Gastrocnemius medialis (tissue), 4 donors: ENCODE measurements around the gene PLA2G4D. TPM values are rescaled to one million over a fixed set of nuclear protein-coding genes. Genes with fewer than 3 reads are reported as not detected.

Experiments
- ATAC-seq, 2 donors: fragments of 150-250 bp; one replicate each; pipeline ENCODE4 v1.9.1; 2016
- DNase-seq, 2 donors: peaks; one replicate each; pipeline ENCODE4 v3.0.0-alpha.2; 2019
- H3K27ac ChIP-seq, 4 donors: fragments of 200-600 bp; sonication (generic); 1 replicate in 1 of 4; 2 replicates in 3 of 4; pipeline ENCODE4 v1.5.1; 2016 to 2018; ENCODE audit warnings: mild to moderate bottlenecking in 2 of 4, moderate library complexity in 1 of 4
- H3K27me3 ChIP-seq, 3 donors: fragments of 200-600 bp; sonication (generic) in 2 of 3; 1 replicate in 1 of 3; 2 replicates in 2 of 3; pipeline versions ENCODE4 v1.5.1 to v1.6.0; 2016 to 2019; ENCODE audit warnings: mild to moderate bottlenecking in 1 of 3, moderate library complexity in 1 of 3
- H3K36me3 ChIP-seq, 2 donors: fragments of 200-600 bp; sonication (generic) in 1 of 2; one replicate each; pipeline ENCODE4 v1.5.1; 2017 to 2018
- H3K4me1 ChIP-seq, 2 donors: fragments of 200-600 bp; sonication (generic) in 1 of 2; one replicate each; pipeline ENCODE4 v1.5.1; 2016 to 2017; ENCODE audit warnings: mild to moderate bottlenecking in 2 of 2
- H3K4me3 ChIP-seq, 4 donors: fragments of 200-600 bp; sonication (generic) in 3 of 4; 1 replicate in 1 of 4; 2 replicates in 3 of 4; pipeline ENCODE4 v1.5.1; 2016 to 2019; ENCODE audit warnings: mild to moderate bottlenecking in 2 of 4
- H3K9me3 ChIP-seq, 3 donors: fragments of 200-600 bp; sonication (generic) in 2 of 3; 1 replicate in 1 of 3; 2 replicates in 2 of 3; pipeline ENCODE4 v1.5.1; 2016 to 2019
- POLR2A ChIP-seq, 2 donors: fragments of 450-650 bp; IDR thresholded peaks; one replicate each; pipeline ENCODE4 v1.6.1; 2017; ENCODE audit warnings: antibody characterized with exemption in 2 of 2, mild to moderate bottlenecking in 2 of 2, moderate library complexity in 2 of 2
- in situ Hi-C, 4 donors: fragments of 200-750 bp; cut with MboI; loops; one replicate each; pipeline versions ENCODE4 v1.15.0 to v1.8.0; 2017; ENCODE audit warnings: low sequenced_read_pairs in 4 of 4
- intact Hi-C: fragments of 100-400 bp; cut with DNase I; formaldehyde crosslinking; loops from one replicate; pipeline ENCODE4 v1.15.1; 2023; ENCODE audit warnings: low total_unique reads
- total RNA-seq, 4 donors: library from RNA; depleted of rRNA; stranded (reverse); fragments of >200 nt; gene quantifications; one replicate each; pipeline versions ENCODE4 v1.1.0 to v1.2.3, GENCODE V29; 2016
- TF ChIP-seq, protein P1 (sequence below), 5 experiments: fragments of 450-650 bp in 3 of 5; fragments of 200-600 bp in 2 of 5; sonication (generic) in 2 of 5; IDR thresholded peaks in 4 of 5; conservative IDR thresholded peaks in 1 of 5; 1 replicate in 4 of 5; 2 replicates in 1 of 5; pipeline ENCODE4 v1.5.1; 2016 to 2019; ENCODE audit warnings: antibody characterized with exemption in 5 of 5, mild to moderate bottlenecking in 3 of 5, moderate library complexity in 3 of 5

Gene PLA2G4D
- total RNA-seq, 4 donors from 2014 or later: 0.10 TPM; not detected in 3

DNA sequence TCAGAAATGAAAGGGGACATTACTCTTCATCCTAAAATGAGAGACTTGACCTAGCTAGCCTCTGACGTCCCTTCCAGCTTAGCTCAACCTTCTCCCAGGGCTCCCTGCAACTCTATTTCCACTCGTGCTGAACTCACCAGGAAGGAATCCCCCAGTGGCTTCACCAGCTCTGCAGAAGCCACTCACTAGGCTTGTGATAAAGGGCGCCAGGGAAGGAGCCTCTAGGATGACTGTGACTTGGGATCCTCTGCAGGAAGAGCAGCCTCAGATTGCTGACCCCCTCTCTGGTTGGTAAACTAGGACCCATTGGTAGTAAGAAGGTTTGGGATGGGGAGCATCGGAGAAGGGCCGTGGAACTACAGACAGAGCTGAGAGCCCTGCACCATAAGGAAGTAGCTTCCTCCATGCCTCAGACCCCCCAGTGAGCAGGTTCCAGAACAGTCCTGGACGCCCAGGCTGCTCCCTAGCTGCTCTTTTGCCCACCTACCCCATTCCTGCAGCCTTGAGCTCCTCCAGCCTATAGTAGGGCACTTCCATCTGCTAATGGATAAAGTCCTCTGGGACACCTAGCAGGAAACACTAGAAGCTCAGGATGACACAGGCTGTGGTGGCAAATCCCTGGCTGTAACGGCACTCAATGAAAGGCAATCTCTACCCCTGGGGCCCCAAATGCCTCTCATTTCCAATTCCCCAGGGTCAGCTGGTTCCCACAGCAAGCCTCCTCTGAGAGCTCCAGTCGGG is 36.1 kb upstream of the PLA2G4D start:
- H3K27me3 ChIP-seq: no peaks in the 10 kb centered on the region
- H3K4me3 ChIP-seq: no peak overlapping the region
- no peaks in the 10 kb centered on the region for H3K9me3 ChIP-seq
- no peak for TF ChIP-seq POLR2A (IDR thresholded peaks at IDR 0.05)
- TF ChIP-seq, protein P1, sequence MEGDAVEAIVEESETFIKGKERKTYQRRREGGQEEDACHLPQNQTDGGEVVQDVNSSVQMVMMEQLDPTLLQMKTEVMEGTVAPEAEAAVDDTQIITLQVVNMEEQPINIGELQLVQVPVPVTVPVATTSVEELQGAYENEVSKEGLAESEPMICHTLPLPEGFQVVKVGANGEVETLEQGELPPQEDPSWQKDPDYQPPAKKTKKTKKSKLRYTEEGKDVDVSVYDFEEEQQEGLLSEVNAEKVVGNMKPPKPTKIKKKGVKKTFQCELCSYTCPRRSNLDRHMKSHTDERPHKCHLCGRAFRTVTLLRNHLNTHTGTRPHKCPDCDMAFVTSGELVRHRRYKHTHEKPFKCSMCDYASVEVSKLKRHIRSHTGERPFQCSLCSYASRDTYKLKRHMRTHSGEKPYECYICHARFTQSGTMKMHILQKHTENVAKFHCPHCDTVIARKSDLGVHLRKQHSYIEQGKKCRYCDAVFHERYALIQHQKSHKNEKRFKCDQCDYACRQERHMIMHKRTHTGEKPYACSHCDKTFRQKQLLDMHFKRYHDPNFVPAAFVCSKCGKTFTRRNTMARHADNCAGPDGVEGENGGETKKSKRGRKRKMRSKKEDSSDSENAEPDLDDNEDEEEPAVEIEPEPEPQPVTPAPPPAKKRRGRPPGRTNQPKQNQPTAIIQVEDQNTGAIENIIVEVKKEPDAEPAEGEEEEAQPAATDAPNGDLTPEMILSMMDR (IDR thresholded peaks at IDR 0.05 in 4 of 5, conservative IDR thresholded peaks at IDR 0.05 in 1 of 5): no peak
- no peaks in the 10 kb centered on the region for H3K4me1 ChIP-seq
- ATAC-seq (no peak), DNase-seq (no peak)
- in situ Hi-C loops (no loop called here), intact Hi-C loops (loop anchor here (5.0 kb wide), 2 partner anchors 43 to 143 kb away; no protein-coding TSS in a partner anchor)
- no peaks in the 10 kb centered on the region for H3K36me3 ChIP-seq
- H3K27ac ChIP-seq: no peak overlapping the region

DNA sequence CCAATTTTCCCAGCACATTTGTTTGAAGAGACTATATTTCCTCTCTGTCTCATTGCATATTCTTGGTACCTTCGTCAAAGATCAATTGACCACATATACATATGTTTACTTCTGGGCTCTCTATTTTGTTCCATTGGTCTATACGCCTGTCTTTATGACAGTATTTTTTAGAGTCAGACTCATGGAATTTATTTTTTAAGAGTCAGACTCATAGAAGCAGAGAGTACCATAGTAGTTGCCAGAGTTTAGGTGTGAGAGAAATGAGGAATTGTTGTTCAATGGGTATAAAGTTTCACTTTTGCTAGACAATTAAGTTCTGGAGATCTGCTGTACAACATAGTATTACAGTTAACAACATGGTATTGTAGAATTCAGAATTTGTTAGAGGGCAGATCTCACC is 35.0 kb upstream of the PLA2G4D start:
- DNase-seq: no peak

DNA sequence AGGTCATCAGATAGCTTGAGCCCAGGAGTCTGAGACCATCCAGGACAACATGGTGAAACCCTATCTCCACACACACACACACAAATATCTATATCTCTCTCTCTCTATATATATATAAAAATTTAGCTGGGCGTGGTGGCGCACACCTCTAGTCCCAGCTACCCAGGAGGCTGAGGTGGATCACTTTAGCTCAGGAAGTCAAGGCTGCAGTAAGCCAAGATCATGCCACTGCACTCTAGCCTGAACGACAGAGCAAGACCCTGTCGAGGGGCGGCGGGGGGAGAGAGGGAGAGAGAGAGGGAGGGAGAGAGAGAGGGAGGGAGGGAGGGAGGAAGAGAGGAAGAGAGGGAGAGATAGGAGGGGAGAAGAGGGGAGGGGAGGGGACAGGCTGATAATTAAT is 34.1 kb upstream of the PLA2G4D start:
- Histone ChIP-seq H3K4me3 (no peak overlapping the region), H3K36me3 (no peaks in the 10 kb centered on the region), H3K27ac (no peak overlapping the region), H3K4me1 (no peaks in the 10 kb centered on the region), H3K9me3 (no peaks in the 10 kb centered on the region), H3K27me3 (no peaks in the 10 kb centered on the region)
- ATAC-seq (no peak), DNase-seq (no peak)
- in situ Hi-C loops: no loop called here
- TF ChIP-seq, protein P1 (IDR thresholded peaks at IDR 0.05 in 4 of 5, conservative IDR thresholded peaks at IDR 0.05 in 1 of 5): no peak
- no peak for TF ChIP-seq POLR2A (IDR thresholded peaks at IDR 0.05)
- intact Hi-C loops: loop anchor here (10.0 kb wide), 1 partner anchor 56 kb away; no protein-coding TSS in a partner anchor

More for the DNA sequence above, 35.0 kb upstream of the PLA2G4D start:
- no peak for TF ChIP-seq POLR2A (IDR thresholded peaks at IDR 0.05)
- TF ChIP-seq, protein P1 (IDR thresholded peaks at IDR 0.05 in 4 of 5, conservative IDR thresholded peaks at IDR 0.05 in 1 of 5): no peak
- intact Hi-C loops (loop anchor here (10.0 kb wide), 1 partner anchor 55 kb away; no protein-coding TSS in a partner anchor), in situ Hi-C loops (no loop called here)
- no peaks in the 10 kb centered on the region for H3K27me3 ChIP-seq
- no peak for ATAC-seq
- H3K4me3 ChIP-seq: no peak overlapping the region
- no peaks in the 10 kb centered on the region for H3K4me1 ChIP-seq
- no peaks in the 10 kb centered on the region for H3K36me3 ChIP-seq
- H3K9me3 ChIP-seq: no peaks in the 10 kb centered on the region
- no peak overlapping the region for H3K27ac ChIP-seq

DNA sequence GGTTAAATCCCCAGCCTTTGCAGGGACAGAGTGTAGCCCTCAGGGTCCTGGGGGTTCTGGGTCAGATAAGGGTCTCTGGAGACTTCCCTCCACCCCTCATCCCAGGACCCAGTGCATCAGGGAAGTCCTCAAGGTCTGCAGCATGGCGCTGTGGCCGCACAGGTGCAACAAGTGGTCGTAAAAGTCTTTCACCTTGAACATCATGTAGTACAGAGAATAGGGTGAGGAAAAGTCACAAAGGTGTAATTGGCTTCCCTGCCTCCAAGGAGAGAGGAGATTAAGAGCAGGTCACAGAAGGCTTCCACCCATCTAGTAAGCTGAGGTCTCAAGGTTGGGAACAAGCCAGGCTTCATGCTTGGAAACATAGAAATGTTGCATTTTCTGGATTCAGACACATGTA is 29.2 kb upstream of the PLA2G4D start:
- in situ Hi-C loops (no loop called here), intact Hi-C loops (loop anchor here (10.0 kb wide), 1 partner anchor 61 kb away; no protein-coding TSS in a partner anchor)
- no peaks in the 10 kb centered on the region for H3K27me3 ChIP-seq
- no peaks in the 10 kb centered on the region for H3K4me1 ChIP-seq
- DNase-seq: no peak
- H3K9me3 ChIP-seq: no peaks in the 10 kb centered on the region
- H3K36me3 ChIP-seq: no peaks in the 10 kb centered on the region
- TF ChIP-seq, protein P1 (IDR thresholded peaks at IDR 0.05 in 4 of 5, conservative IDR thresholded peaks at IDR 0.05 in 1 of 5): no peak
- ATAC-seq: no peak
- H3K27ac ChIP-seq: no peak overlapping the region
- H3K4me3 ChIP-seq: no peak overlapping the region
